Measurements from ENCODE around the gene GPT2. TPM values are rescaled to one million over a fixed set of nuclear protein-coding genes. Genes with fewer than 3 reads are reported as not detected.

GPT2 gene
- polyA plus RNA-seq, 1 experiment = 18.5 TPM

- Histone ChIP-seq H3K9me3 (ENCODE audit: control insufficient read depth, insufficient read depth, low read length) (no peaks in the 10 kb centered on the region; the same call in 1 of the 2 replicates), H3K27me3 (ENCODE audit: control insufficient read depth, insufficient read depth, low read length) (no peaks in the 10 kb centered on the region), H3K4me3 (ENCODE audit: low read depth, low read length) (no peak overlapping the region), H3K27ac (ENCODE audit: low read depth, low read length) (peak overlapping the region; percentile 21)
- CTCF ChIA-PET = interaction anchor here (1.0 to 1.6 kb wide), 2 partner anchors 9 to 46 kb away, joined by 6 to 7 read pairs; no protein-coding TSS in a partner anchor
- POLR2A ChIA-PET = interaction anchor here (1.0 kb wide), 1 partner anchor 54 kb away, joined by 4 read pairs; no protein-coding TSS in a partner anchor
- DNase-seq (ENCODE audit: low read depth, low spot score) = no peak
- TF ChIP-seq, protein P1, sequence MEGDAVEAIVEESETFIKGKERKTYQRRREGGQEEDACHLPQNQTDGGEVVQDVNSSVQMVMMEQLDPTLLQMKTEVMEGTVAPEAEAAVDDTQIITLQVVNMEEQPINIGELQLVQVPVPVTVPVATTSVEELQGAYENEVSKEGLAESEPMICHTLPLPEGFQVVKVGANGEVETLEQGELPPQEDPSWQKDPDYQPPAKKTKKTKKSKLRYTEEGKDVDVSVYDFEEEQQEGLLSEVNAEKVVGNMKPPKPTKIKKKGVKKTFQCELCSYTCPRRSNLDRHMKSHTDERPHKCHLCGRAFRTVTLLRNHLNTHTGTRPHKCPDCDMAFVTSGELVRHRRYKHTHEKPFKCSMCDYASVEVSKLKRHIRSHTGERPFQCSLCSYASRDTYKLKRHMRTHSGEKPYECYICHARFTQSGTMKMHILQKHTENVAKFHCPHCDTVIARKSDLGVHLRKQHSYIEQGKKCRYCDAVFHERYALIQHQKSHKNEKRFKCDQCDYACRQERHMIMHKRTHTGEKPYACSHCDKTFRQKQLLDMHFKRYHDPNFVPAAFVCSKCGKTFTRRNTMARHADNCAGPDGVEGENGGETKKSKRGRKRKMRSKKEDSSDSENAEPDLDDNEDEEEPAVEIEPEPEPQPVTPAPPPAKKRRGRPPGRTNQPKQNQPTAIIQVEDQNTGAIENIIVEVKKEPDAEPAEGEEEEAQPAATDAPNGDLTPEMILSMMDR (IDR thresholded peaks at IDR 0.05; ENCODE audit: low read depth, low read length) = no peak
Observed at GRCh38 chr16:46899443-46900143, 15.4 kb downstream of the GPT2 start.

- TF ChIP-seq, protein P1 (IDR thresholded peaks at IDR 0.05; ENCODE audit: low read depth, low read length) = no peak
- ChIA-PET CTCF (interaction anchor here (0.7 to 1.6 kb wide), 4 partner anchors 8 to 47 kb away, joined by 3 to 7 read pairs (median 4); no protein-coding TSS in a partner anchor), POLR2A (interaction anchor here (1.0 kb wide), 1 partner anchor 55 kb away, joined by 4 read pairs; no protein-coding TSS in a partner anchor)
- no peaks in the 10 kb centered on the region for H3K27me3 ChIP-seq (ENCODE audit: control insufficient read depth, insufficient read depth, low read length)
- no peak overlapping the region for H3K27ac ChIP-seq (ENCODE audit: low read depth, low read length)
- no peak overlapping the region for H3K4me3 ChIP-seq (ENCODE audit: low read depth, low read length)
- no peaks in the 10 kb centered on the region; the same call in 1 of the 2 replicates for H3K9me3 ChIP-seq (ENCODE audit: control insufficient read depth, insufficient read depth, low read length)
- DNase-seq (ENCODE audit: low read depth, low spot score) = no peak
Observed at GRCh38 chr16:46900455-46901235, 16.5 kb downstream of the GPT2 start.

DNA sequence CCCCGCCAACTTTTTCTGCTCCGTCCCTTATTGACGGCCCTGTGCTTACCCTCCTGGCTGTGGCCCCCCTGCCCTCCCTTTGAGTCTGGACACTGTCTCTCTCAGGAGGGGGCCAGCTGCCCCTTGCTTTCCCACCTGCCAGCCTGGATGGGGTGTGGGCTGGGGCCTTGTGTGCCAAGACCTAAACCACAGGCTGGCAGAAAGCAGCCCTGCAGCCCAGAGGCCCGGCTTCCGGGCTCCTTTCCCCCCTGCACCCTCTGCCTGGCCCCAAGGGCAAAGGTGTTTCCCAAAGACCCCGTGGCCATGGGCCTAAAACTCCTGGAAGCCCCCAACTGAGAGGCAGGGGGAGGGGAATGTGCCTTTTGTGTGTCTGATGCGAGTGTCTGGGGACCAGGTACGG lies 17.5 kb downstream of the GPT2 start:
- ChIA-PET CTCF (interaction anchor here (2.5 kb wide), 1 partner anchor 47 kb away, joined by 14 read pairs; no protein-coding TSS in a partner anchor), POLR2A (no interaction called here)
- Histone ChIP-seq H3K9me3 (ENCODE audit: control insufficient read depth, insufficient read depth, low read length) (no peaks in the 10 kb centered on the region; the same call in 1 of the 2 replicates), H3K27ac (ENCODE audit: low read depth, low read length) (no peak overlapping the region), H3K4me3 (ENCODE audit: low read depth, low read length) (no peak overlapping the region), H3K27me3 (ENCODE audit: control insufficient read depth, insufficient read depth, low read length) (no peaks in the 10 kb centered on the region)
- TF ChIP-seq, protein P1 (IDR thresholded peaks at IDR 0.05; ENCODE audit: low read depth, low read length) = no peak
- no peak for DNase-seq (ENCODE audit: low read depth, low spot score)

DNA sequence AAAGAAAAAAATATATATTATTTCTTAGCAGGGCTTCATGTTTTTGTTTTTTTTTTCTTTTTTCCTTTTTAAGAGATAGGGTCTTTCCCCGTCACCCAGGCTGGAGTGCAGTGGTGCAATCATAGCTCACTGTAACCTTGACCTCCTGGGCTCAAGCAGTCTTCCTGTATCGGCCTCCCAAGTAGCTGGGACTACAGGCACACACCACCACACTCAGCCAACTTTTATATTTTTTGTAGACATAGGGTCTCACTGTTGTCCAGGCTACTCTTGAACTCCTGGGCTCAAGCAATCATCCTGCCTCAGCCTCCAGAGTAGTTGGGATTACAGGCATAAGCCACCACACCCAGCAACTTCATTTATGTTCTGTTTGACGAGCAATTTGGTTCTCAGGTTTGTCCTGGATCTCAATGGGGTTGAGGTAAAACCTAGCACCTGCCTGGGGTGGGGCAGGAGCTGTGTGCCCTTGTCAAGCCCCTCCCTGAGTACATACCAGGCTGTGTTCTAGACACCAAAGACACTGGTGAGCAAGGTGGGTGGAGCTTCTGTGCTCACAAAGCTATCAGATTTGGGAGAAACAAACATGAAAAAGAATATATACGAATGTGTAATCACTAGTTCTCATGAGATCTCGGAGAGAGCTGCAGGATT lies 19.2 kb downstream of the GPT2 start:
- DNase-seq (ENCODE audit: low read depth, low spot score) = no peak
- Histone ChIP-seq H3K9me3 (ENCODE audit: control insufficient read depth, insufficient read depth, low read length) (no peaks in the 10 kb centered on the region), H3K4me3 (ENCODE audit: low read depth, low read length) (no peak overlapping the region), H3K27ac (ENCODE audit: low read depth, low read length) (no peak overlapping the region), H3K27me3 (ENCODE audit: control insufficient read depth, insufficient read depth, low read length) (no peaks in the 10 kb centered on the region)
- CTCF ChIA-PET = interaction anchor here (0.5 to 2.5 kb wide), 3 partner anchors 25 to 49 kb away, joined by 3 to 14 read pairs (median 6); no protein-coding TSS in a partner anchor
- TF ChIP-seq, protein P1 (IDR thresholded peaks at IDR 0.05; ENCODE audit: low read depth, low read length) = no peak
- POLR2A ChIA-PET = interaction anchor here (0.7 kb wide), 1 partner anchor 113 kb away, joined by 3 read pairs; no protein-coding TSS in a partner anchor

Data from AG04450 (cell line).